ENCODE results near the gene POP7.
"Not testable (repeated sequence)": the region's sequence is repeated elsewhere in the genome, so short reads cannot be mapped to it uniquely, and the experiment has no call there.

DNA sequence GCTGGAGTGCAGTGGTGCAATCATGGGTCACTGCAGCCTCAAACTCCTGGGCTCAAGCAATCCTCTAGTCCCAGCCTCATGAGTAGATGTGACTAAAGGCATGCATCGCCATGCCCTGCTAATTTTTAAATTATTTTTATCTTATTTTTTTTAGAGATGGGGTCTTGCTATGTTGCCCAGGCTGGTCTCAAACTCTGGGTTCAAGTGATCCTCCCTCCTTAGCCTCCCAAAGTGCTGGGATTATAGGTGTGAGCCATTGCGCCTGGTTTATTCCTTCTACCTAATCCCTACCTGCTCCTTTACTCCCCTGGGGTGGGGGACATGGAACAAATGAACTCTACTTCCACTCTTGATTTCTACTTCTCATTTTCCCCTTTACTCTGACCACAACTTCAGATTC is 18.4 kb downstream of the POP7 start:
- TF ChIP-seq POLR2A (IDR thresholded peaks at IDR 0.05; ENCODE audit: extremely low read depth, insufficient read length); MAX (IDR thresholded peaks at IDR 0.05; ENCODE audit: low read depth, low read length); CTCF (IDR thresholded peaks at IDR 0.05; ENCODE audit: low read depth, low read length): not testable (repeated sequence)

Data from NB4 (cell line).